ENCODE data around the gene S1PR3.

- TF ChIP-seq CTCF (IDR thresholded peaks at IDR 0.05 in 2 of 3, conservative IDR thresholded peaks at IDR 0.05 in 1 of 3; ENCODE audit: insufficient read depth in 2 of 3, low read depth in 1 of 3, low read length in 3 of 3): no peak
- TF ChIP-seq SAFB2 (IDR thresholded peaks at IDR 0.05; ENCODE audit: borderline replicate concordance, low read depth, low read length, severe bottlenecking): no peak
These were observed 61.3 kb downstream of the S1PR3 start for GRCh38 chr9:89052470-89053097.
